Transverse colon (tissue), 4 donors: ENCODE measurements around the gene AGAP1. TPM values are rescaled to one million over a fixed set of nuclear protein-coding genes. Genes with fewer than 3 reads are reported as not detected.

ENCODE experiments used
- DNase-seq: peaks from one replicate; pipeline ENCODE4 v3.0.0-alpha.2; 2019
- H3K27ac ChIP-seq, 4 donors: fragments of 200-600 bp; sonication (generic); 2 replicates each; pipeline ENCODE4 v1.5.1; 2016 to 2018; ENCODE audit warnings: inconsistent platforms in 4 of 4
- H3K27me3 ChIP-seq: fragments of 200-600 bp; sonication (generic); 2 replicates; pipeline ENCODE4 v1.5.1; 2017; ENCODE audit warnings: inconsistent platforms
- H3K36me3 ChIP-seq, 4 donors: fragments of 200-600 bp; sonication (generic); 2 replicates each; pipeline ENCODE4 v1.5.1; 2017 to 2019; ENCODE audit warnings: inconsistent platforms in 4 of 4
- H3K4me1 ChIP-seq, 4 donors: fragments of 200-600 bp; sonication (generic); 2 replicates each; pipeline ENCODE4 v1.5.1; 2017 to 2020; ENCODE audit warnings: inconsistent platforms in 4 of 4
- H3K4me3 ChIP-seq, 4 donors: fragments of 200-600 bp; sonication (generic); 1 replicate in 1 of 4; 2 replicates in 3 of 4; pipeline versions ENCODE4 v1.5.1 to v1.6.1; 2017 to 2019; ENCODE audit warnings: inconsistent platforms in 4 of 4
- H3K9me3 ChIP-seq, 2 donors: fragments of 200-600 bp; sonication (generic); 2 replicates each; pipeline ENCODE4 v1.5.1; 2017 to 2019; ENCODE audit warnings: inconsistent platforms in 2 of 2
- EP300 ChIP-seq: sonication (generic); formaldehyde crosslinking; IDR thresholded peaks from one replicate; pipeline ENCODE4 v1.6.1; 2017; ENCODE audit warnings: antibody characterized with exemption, low read depth
- POLR2A ChIP-seq: fragments of 450-650 bp; IDR thresholded peaks from one replicate; pipeline ENCODE4 v1.6.1; 2016; ENCODE audit warnings: antibody characterized with exemption, mild to moderate bottlenecking, moderate library complexity
- POLR2AphosphoS5 ChIP-seq, 3 donors: sonication (generic); formaldehyde crosslinking; IDR thresholded peaks; one replicate each; pipeline ENCODE4 v1.6.1; 2016; ENCODE audit warnings: antibody characterized with exemption in 3 of 3
- WGBS, 2 donors: methylation state at CpG; one replicate each; pipeline ENCODE4 v1.1.5; 2018; ENCODE audit warnings: low coverage in 1 of 2; 5-methylcytosine and 5-hydroxymethylcytosine counted together
- in situ Hi-C, 4 donors: fragments of 200-750 bp; cut with MboI; loops; one replicate each; pipeline versions ENCODE4 v1.15.0 to v1.15.1; 2017; ENCODE audit warnings: low sequenced_read_pairs in 3 of 4, low pct_ligation_motif_present in 1 of 4, low pct_unique_long_range_greater_than_20kb in 1 of 4
- intact Hi-C: fragments of 100-400 bp; cut with DNase I; formaldehyde crosslinking; loops from one replicate; pipeline ENCODE4 v1.15.1; 2023; ENCODE audit warnings: low total_unique reads
- total RNA-seq, 4 donors: library from RNA; depleted of rRNA; stranded (reverse); fragments of >200 nt; gene quantifications; one replicate each; pipeline ENCODE4 v1.1.0, GENCODE V29; 2016
- TF ChIP-seq, protein P1 (sequence below), 5 experiments: fragments of 200-600 bp in 3 of 5; fragments of 450-650 bp in 2 of 5; sonication (generic) in 3 of 5; IDR thresholded peaks; 1 replicate in 2 of 5; 2 replicates in 3 of 5; pipeline ENCODE4 v1.5.1; 2016 to 2017; ENCODE audit warnings: antibody characterized with exemption in 5 of 5, inconsistent platforms in 3 of 5, mild to moderate bottlenecking in 2 of 5, moderate library complexity in 1 of 5

Gene AGAP1
- total RNA-seq, 4 donors from 2014 or later: 56.1 to 96.9 (median 71.2) TPM

DNA sequence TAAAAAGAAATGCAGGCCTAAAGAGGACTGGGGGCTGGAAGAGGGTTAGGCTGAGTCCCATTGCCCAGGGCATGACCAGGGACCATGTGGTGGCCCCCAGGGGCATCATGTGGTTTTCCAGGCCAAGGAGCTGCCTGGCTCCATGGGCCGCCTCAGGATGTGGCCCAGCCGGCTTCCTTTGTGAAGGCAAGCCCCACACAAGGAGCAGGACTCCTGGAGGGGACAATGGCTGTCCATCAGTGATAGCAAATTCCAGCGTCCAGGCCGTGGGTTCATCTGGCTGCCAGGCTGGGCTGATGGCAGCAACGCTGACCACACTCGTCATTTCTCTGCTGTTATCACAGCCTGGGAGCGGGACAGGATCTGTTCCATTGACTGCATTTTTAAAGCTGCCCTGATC is 591.8 kb downstream of the AGAP1 start:
- TF ChIP-seq POLR2AphosphoS5 (IDR thresholded peaks at IDR 0.05): no peak
- TF ChIP-seq, protein P1, sequence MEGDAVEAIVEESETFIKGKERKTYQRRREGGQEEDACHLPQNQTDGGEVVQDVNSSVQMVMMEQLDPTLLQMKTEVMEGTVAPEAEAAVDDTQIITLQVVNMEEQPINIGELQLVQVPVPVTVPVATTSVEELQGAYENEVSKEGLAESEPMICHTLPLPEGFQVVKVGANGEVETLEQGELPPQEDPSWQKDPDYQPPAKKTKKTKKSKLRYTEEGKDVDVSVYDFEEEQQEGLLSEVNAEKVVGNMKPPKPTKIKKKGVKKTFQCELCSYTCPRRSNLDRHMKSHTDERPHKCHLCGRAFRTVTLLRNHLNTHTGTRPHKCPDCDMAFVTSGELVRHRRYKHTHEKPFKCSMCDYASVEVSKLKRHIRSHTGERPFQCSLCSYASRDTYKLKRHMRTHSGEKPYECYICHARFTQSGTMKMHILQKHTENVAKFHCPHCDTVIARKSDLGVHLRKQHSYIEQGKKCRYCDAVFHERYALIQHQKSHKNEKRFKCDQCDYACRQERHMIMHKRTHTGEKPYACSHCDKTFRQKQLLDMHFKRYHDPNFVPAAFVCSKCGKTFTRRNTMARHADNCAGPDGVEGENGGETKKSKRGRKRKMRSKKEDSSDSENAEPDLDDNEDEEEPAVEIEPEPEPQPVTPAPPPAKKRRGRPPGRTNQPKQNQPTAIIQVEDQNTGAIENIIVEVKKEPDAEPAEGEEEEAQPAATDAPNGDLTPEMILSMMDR (IDR thresholded peaks at IDR 0.05): no peak
- no peak for TF ChIP-seq POLR2A
- no peak for TF ChIP-seq EP300
- H3K9me3 ChIP-seq: no peaks in the 10 kb centered on the region
- in situ Hi-C loops (no loop called here), intact Hi-C loops (no loop called here)
- DNase-seq: no peak
- H3K36me3 ChIP-seq: no peaks in the 10 kb centered on the region
- no peaks in the 10 kb centered on the region for H3K27me3 ChIP-seq
- WGBS, 2 donors: 88 to 100% methylated on average over 1 to 7 of the region's 7 CpGs
- H3K4me1 ChIP-seq: no peaks in the 10 kb centered on the region
- no peak overlapping the region for H3K27ac ChIP-seq
- H3K4me3 ChIP-seq: no peak overlapping the region

DNA sequence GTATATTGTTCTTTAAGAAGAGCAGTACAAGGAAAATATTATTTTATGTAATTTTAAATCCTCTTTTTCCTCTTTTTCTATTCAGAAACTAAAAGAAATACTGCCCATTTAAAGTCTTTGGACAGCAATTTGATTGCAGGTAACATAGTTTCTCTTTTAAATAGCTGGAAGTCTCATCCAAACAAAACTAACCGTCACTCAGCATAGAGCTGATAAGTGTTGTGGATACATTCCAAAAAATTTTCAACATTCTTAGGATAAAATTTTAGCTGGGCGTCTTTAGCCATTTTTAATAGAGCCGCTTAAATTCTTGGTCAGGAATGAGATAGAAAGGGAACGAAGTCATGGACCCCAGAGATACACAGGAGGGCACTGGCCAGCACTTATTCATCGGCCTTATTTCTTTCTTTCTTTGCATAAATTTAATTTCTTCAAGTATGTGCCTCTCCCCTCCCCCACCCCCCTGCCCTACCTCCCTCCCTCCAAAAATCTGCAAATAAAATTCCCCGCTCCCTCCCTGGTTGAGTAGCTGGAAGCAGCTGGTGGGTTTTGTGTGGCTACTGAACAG is 592.6 kb downstream of the AGAP1 start:
- in situ Hi-C loops: no loop called here
- Histone ChIP-seq H3K27me3 (no peaks in the 10 kb centered on the region), H3K9me3 (no peaks in the 10 kb centered on the region), H3K36me3 (no peaks in the 10 kb centered on the region), H3K4me3 (no peak overlapping the region), H3K27ac (no peak overlapping the region), H3K4me1 (no peaks in the 10 kb centered on the region)
- TF ChIP-seq EP300 (no peak), POLR2AphosphoS5 (IDR thresholded peaks at IDR 0.05) (no peak)
- TF ChIP-seq, protein P1 (IDR thresholded peaks at IDR 0.05): no peak
- intact Hi-C loops: no loop called here
- 66 to 87% methylated on average over 6 of the region's 6 CpGs for WGBS, 2 donors
- DNase-seq: no peak

DNA sequence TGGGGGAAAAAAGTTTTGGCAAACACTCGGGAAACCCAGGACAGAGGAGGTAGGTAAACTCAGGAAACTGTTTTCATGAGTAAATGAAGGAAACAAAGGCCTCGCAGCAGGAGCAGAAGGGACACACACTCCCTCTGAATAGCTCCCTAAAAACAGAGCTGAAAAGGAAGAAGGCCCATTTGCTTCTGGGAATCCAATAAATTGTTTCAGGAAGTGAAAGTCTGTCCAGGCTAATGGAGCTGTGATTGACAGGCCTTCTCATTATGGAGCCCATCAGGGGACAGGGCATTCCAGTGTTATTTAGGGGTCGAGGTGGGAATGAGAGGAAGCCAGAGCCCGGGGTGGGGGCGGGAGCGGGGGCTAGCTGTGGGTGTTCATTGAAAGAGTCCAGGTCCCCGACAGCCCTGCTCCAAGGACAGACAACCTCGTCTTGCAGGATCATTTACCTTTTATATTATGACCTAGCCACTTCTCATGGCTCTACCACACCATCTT is 593.2 kb downstream of the AGAP1 start:
- Histone ChIP-seq H3K27ac (no peak overlapping the region), H3K4me3 (no peak overlapping the region), H3K4me1 (no peaks in the 10 kb centered on the region), H3K27me3 (no peaks in the 10 kb centered on the region), H3K36me3 (no peaks in the 10 kb centered on the region), H3K9me3 (no peaks in the 10 kb centered on the region)
- DNase-seq: no peak
- intact Hi-C loops: no loop called here
- 76 to 89% methylated on average over 3 to 8 of the region's 8 CpGs for WGBS, 2 donors
- in situ Hi-C loops: no loop called here
- no peak for TF ChIP-seq EP300
- no peak for TF ChIP-seq POLR2AphosphoS5 (IDR thresholded peaks at IDR 0.05)
- TF ChIP-seq POLR2A: no peak
- TF ChIP-seq, protein P1 (IDR thresholded peaks at IDR 0.05): no peak

DNA sequence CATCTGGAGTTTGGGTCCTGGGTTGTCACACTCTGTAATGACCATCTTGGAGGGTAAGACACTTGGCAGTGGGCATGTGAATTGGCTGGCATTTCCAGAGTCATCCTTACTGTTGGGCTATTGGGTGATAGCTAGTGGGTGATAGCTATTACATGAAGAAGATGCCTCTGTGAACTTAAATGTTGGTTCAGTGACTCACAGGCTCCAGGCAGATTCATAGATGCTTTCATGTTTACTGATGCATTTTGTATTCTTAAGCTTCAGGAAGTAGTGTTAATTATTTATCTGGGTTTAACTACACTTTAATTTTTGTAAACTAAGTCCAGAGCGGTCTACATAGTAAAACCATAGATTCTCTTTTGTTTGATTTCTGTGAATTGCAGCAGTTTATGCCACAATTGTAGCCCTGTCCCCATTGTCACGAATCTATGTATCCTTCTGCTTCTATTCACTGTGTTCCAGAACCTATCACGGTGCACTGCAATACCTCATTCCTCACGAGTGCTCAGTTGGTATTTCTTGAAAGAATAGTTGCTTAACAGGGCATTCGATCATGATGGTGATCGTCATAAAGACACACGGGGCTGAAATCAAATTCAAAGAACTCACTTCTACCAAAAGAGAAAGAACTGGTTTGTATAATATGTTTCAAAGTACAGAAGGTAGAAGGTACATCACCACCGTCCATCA is 594.7 kb downstream of the AGAP1 start:
- Histone ChIP-seq H3K4me3 (no peak overlapping the region), H3K36me3 (no peaks in the 10 kb centered on the region), H3K9me3 (no peaks in the 10 kb centered on the region), H3K4me1 (no peaks in the 10 kb centered on the region), H3K27ac (no peak overlapping the region), H3K27me3 (no peaks in the 10 kb centered on the region)
- in situ Hi-C loops (no loop called here), intact Hi-C loops (no loop called here)
- 84 to 88% methylated on average over 5 to 8 of the region's 8 CpGs for WGBS, 2 donors
- no peak for DNase-seq
- TF ChIP-seq POLR2A: no peak
